MG63 (cell line): ENCODE measurements around the gene CD68. TPM values are rescaled to one million over a fixed set of nuclear protein-coding genes. Genes with fewer than 3 reads are reported as not detected.

Experiments
- DNase-seq: peaks from one replicate; pipeline ENCODE4 v3.0.0-alpha.2; 2020
- H3K27me3 ChIP-seq: fragments of 250-450 bp; sonication (Bioruptor Pico); 2 replicates; pipeline ENCODE4 v1.5.1; 2020; ENCODE audit warnings: mild to moderate bottlenecking, moderate library complexity
- H3K36me3 ChIP-seq: fragments of 250-450 bp; sonication (Bioruptor Pico); 2 replicates; pipeline ENCODE4 v1.5.1; 2020; ENCODE audit warnings: mild to moderate bottlenecking, moderate library complexity
- H3K4me3 ChIP-seq: fragments of 250-450 bp; sonication (Bioruptor Pico); 2 replicates; pipeline ENCODE4 v1.5.1; 2020; ENCODE audit warnings: mild to moderate bottlenecking, moderate library complexity
- H3K9me3 ChIP-seq: fragments of 250-450 bp; sonication (Bioruptor Pico); 2 replicates; pipeline ENCODE4 v1.5.1; 2020; ENCODE audit warnings: mild to moderate bottlenecking, moderate library complexity
- total RNA-seq: library from RNA; depleted of rRNA; stranded (reverse); fragments of >200 nt; shearing (Covaris generic); gene quantifications from 2 replicates; pipeline ENCODE4 v1.2.3, GENCODE V29; 2014; ENCODE audit warnings: low replicate concordance

CD68 gene
- total RNA-seq, 1 experiment from 2014 or later: 17.3 TPM

GRCh38 chr17:7557147-7557764, 22.2 kb upstream of the CD68 start:
- H3K9me3 ChIP-seq: no peaks in the 10 kb centered on the region
- DNase-seq: no peak
- H3K27me3 ChIP-seq: no peaks in the 10 kb centered on the region
- no peaks in the 10 kb centered on the region for H3K36me3 ChIP-seq
- H3K4me3 ChIP-seq: no peak overlapping the region

GRCh38 chr17:7557775-7558543, 21.5 kb upstream of the CD68 start:
- H3K36me3 ChIP-seq: no peaks in the 10 kb centered on the region; the same call in 1 of the 2 replicates
- no peak overlapping the region for H3K4me3 ChIP-seq
- H3K9me3 ChIP-seq: no peaks in the 10 kb centered on the region
- peak; percentile 58 for DNase-seq
- H3K27me3 ChIP-seq: no peaks in the 10 kb centered on the region

DNA sequence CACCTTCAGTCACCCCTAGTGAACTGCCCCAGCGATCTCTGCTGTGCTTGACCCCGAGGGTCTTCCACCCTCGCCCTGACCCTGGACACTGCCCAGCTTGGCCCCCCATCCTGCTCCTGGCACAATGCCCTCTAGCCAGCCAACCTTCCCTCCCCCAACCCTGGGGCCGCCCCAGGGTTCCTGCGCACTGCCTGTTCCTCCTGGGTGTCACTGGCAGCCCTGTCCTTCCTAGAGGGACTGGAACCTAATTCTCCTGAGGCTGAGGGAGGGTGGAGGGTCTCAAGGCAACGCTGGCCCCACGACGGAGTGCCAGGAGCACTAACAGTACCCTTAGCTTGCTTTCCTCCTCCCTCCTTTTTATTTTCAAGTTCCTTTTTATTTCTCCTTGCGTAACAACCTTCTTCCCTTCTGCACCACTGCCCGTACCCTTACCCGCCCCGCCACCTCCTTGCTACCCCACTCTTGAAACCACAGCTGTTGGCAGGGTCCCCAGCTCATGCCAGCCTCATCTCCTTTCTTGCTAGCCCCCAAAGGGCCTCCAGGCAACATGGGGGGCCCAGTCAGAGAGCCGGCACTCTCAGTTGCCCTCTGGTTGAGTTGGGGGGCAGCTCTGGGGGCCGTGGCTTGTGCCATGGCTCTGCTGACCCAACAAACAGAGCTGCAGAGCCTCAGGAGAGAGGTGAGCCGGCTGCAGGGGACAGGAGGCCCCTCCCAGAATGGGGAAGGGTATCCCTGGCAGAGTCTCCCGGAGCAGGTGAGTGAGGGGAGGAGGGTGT, 20.7 kb upstream of the CD68 start, which contains the start of gene TNFSF13:
TNFSF13 (plus strand) TSS at position 207 of the 776 bp plus-strand sequence; CDS start at position 497, 290 bp downstream.
- no peak for DNase-seq
- H3K27me3 ChIP-seq: no peaks in the 10 kb centered on the region
- no peak within 1 kb of the TSS for H3K4me3 ChIP-seq
- no peaks in the 10 kb centered on the region for H3K9me3 ChIP-seq
- no peaks in the 10 kb centered on the region; the same call in 1 of the 2 replicates for H3K36me3 ChIP-seq

- no peaks in the 10 kb centered on the region for H3K9me3 ChIP-seq
- H3K4me3 ChIP-seq: no peak overlapping the region
- peaks cover 8% of the 10 kb centered on the region for H3K36me3 ChIP-seq
- no peaks in the 10 kb centered on the region for H3K27me3 ChIP-seq
- DNase-seq: no peak
Observed at GRCh38 chr17:7559320-7560171, 19.9 kb upstream of the CD68 start.

DNA sequence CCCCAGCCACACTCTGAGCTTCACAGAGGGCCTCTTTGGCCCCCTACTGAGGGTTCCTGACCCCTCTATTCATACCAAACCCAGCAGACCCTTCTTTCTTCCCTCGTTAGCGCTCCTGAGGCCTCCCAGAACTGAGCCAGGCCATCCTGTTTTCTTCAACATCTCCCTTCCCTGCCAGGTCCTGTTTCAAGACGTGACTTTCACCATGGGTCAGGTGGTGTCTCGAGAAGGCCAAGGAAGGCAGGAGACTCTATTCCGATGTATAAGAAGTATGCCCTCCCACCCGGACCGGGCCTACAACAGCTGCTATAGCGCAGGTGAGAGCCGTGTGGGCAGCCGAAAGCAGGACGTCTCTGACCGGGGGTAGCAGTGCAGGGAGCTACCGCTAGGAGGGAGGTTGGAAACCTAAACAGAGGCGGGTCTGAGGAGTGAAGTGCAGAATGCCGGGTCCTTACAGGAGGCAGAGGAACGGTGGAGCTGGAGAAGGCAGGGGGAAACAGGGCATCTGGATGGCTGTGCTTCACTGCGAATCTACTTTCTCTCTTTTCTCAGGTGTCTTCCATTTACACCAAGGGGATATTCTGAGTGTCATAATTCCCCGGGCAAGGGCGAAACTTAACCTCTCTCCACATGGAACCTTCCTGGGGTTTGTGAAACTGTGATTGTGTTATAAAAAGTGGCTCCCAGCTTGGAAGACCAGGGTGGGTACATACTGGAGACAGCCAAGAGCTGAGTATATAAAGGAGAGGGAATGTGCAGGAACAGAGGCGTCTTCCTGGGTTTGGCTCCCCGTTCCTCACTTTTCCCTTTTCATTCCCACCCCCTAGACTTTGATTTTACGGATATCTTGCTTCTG, 19.0 kb upstream of the CD68 start:
- Histone ChIP-seq H3K4me3 (peak overlapping the region; percentile 71), H3K9me3 (no peaks in the 10 kb centered on the region), H3K27me3 (no peaks in the 10 kb centered on the region), H3K36me3 (peaks cover 9% of the 10 kb centered on the region)
- DNase-seq: peak; percentile 26

GRCh38 chr17:7561028-7561575, 18.3 kb upstream of the CD68 start:
- Histone ChIP-seq H3K9me3 (no peaks in the 10 kb centered on the region), H3K27me3 (no peaks in the 10 kb centered on the region), H3K4me3 (peak overlapping the region; percentile 71), H3K36me3 (peaks cover 13% of the 10 kb centered on the region)
- peak; percentile 81 for DNase-seq

GRCh38 chr17:7561589-7562207, 17.7 kb upstream of the CD68 start, which contains the start of gene SENP3:
SENP3 (plus strand) TSS chr17:7561919; CDS start chr17:7563077, 1,158 bp downstream.
- H3K36me3 ChIP-seq: peaks cover 13% of the 10 kb centered on the region
- H3K4me3 ChIP-seq: peak within 1 kb of the TSS; percentile 71

DNA sequence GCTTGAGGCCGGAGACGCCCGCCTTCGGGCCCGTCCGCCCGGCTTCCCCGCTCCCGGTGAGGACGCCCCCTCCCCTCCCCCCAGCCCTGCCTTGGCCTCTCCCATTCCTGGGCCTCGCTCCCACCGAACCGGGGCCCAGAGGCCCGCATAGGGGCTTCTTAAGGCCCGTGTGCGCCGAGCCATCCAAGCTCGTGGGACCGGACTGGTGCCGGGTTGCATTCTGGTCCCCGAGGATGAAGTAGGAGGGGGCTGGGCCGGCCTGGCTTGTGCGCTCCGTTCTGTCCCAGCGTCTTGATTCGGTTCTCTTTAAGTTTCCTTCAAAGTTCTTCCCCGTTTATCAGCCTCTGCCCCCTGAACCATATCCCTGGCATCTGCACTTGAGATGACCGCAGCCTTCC, 17.2 kb upstream of the CD68 start:
- DNase-seq: no peak
- H3K9me3 ChIP-seq: no peaks in the 10 kb centered on the region
- peaks cover 18% of the 10 kb centered on the region for H3K36me3 ChIP-seq
- peak overlapping the region; percentile 71 for H3K4me3 ChIP-seq
- no peaks in the 10 kb centered on the region for H3K27me3 ChIP-seq

More at GRCh38 chr17:7561589-7562207, 17.7 kb upstream of the CD68 start, which contains the start of gene SENP3:
- DNase-seq: peak; percentile 87
- H3K27me3 ChIP-seq: no peaks in the 10 kb centered on the region
- no peaks in the 10 kb centered on the region for H3K9me3 ChIP-seq

DNA sequence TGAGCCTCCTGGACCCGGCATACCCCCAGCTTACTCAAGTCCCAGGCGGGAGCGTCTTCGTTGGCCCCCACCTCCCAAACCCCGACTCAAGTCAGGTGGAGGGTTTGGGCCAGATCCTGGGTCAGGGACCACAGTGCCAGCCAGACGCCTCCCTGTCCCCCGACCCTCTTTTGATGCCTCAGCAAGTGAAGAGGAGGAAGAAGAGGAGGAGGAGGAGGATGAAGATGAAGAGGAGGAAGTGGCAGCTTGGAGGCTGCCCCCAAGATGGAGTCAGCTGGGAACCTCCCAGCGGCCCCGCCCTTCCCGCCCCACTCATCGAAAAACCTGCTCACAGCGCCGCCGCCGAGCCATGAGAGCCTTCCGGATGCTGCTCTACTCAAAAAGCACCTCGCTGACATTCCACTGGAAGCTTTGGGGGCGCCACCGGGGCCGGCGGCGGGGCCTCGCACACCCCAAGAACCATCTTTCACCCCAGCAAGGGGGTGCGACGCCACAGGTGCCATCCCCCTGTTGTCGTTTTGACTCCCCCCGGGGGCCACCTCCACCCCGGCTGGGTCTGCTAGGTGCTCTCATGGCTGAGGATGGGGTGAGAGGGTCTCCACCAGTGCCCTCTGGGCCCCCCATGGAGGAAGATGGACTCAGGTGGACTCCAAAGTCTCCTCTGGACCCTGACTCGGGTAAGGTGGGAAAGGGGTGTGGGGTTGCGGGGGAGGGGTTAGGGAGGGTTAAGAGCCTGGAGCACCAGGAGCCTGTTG, 16.1 kb upstream of the CD68 start:
- peak overlapping the region; percentile 71 for H3K4me3 ChIP-seq
- H3K9me3 ChIP-seq: no peaks in the 10 kb centered on the region
- no peak for DNase-seq
- H3K27me3 ChIP-seq: no peaks in the 10 kb centered on the region
- peaks cover 18% of the 10 kb centered on the region for H3K36me3 ChIP-seq

DNA sequence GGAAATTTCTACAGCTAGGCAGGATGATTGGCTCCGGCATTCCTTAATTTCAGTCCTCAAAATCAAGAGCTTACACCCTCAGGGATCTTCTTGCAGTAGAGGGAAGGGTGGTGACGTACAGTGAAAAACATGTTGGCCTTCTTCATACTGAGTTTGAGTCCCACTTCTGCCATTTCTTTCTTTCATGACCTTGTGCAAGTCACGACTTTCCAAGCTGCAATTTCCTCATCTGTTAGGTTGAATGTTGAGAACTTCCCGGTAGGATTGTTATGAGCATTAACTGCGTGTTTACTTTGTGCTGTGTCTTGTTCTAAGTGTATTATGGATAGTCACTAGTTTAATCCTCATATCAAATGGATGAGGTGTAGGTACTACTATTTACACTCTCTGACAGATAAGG, 9.9 kb upstream of the CD68 start:
- Histone ChIP-seq H3K36me3 (peaks cover 31% of the 10 kb centered on the region), H3K9me3 (no peaks in the 10 kb centered on the region), H3K27me3 (no peaks in the 10 kb centered on the region), H3K4me3 (no peak overlapping the region)
- DNase-seq: no peak

GRCh38 chr17:7570351-7570750, 9.1 kb upstream of the CD68 start:
- Histone ChIP-seq H3K9me3 (no peaks in the 10 kb centered on the region), H3K4me3 (no peak overlapping the region), H3K27me3 (no peaks in the 10 kb centered on the region), H3K36me3 (peaks cover 38% of the 10 kb centered on the region)
- DNase-seq: no peak

- H3K36me3 ChIP-seq: peaks cover 48% of the 10 kb centered on the region
- no peaks in the 10 kb centered on the region for H3K27me3 ChIP-seq
- DNase-seq: no peak
- H3K4me3 ChIP-seq: peak overlapping the region; percentile 55
- H3K9me3 ChIP-seq: no peaks in the 10 kb centered on the region
Observed at GRCh38 chr17:7572338-7572587, 7.2 kb upstream of the CD68 start.

GRCh38 chr17:7572588-7573323, 6.7 kb upstream of the CD68 start:
- H3K36me3 ChIP-seq: peaks cover 53% of the 10 kb centered on the region

More at GRCh38 chr17:7572588-7573323, 6.7 kb upstream of the CD68 start:
- no peaks in the 10 kb centered on the region for H3K9me3 ChIP-seq
- no peaks in the 10 kb centered on the region for H3K27me3 ChIP-seq
- H3K4me3 ChIP-seq: peak overlapping the region; percentile 86
- DNase-seq: peak; percentile 97
